ENCODE measurements around the gene FTHL17. TPM values are rescaled to one million over a fixed set of nuclear protein-coding genes. Genes with fewer than 3 reads are reported as not detected.

Gene FTHL17
- total and polyA plus RNA-seq, 4 donors: not detected

DNA sequence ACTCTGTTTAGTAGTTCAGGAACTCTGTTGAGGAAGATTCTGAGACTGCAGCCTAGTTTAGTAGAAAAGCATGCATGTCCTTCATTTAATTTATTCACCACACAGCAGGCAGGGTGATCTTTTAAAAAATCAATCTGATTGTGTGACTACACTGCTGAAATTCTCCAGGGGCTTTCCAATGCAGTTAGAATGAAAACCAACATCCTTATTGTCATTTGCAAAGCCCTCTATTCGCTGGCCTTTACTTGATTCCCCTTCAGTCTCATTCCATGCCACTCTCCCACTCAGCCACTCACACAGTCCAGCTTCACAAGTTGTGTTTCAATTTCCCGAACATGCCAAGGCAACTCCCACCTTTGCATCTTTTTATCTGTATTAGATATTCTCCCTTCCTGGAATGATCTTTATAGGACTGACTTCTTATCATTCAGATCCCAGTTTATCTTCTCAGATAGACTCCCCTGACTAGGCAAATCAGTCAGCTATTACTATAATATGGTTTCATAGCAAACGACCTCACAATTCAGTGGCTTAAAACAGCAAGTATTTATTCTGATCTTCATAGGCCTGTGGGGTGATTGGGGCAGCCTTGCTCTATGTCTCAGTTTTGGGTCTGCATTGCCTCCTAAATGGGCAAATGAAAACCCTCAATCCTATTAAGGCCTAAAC, 21.3 kb upstream of the FTHL17 start:
- intact Hi-C loops (cut with DNase I): no loop called here
- WGBS, 2 donors: 68 to 73% methylated on average over 3 of the region's 3 CpGs
- no peak for DNase-seq
- ATAC-seq (ENCODE audit: low FRiP score): no peak
- no peak overlapping the region for H3K4me3 ChIP-seq (ENCODE audit: low read length in 2 of 2)
- no peaks in the 10 kb centered on the region for H3K36me3 ChIP-seq (ENCODE audit: control insufficient read depth in 1 of 2, insufficient read depth in 2 of 2, low read length in 1 of 2)
- H3K9me3 ChIP-seq (ENCODE audit: control insufficient read depth, low read length): no peaks in the 10 kb centered on the region
- no peak overlapping the region for H3K27ac ChIP-seq (ENCODE audit: low read depth in 1 of 2, low read length in 2 of 2)
- H3K27me3 ChIP-seq (ENCODE audit: control insufficient read depth in 1 of 2, insufficient read depth in 2 of 2, low read length in 1 of 2): no peaks in the 10 kb centered on the region
- H3K4me1 ChIP-seq (ENCODE audit: control insufficient read depth in 1 of 2, insufficient read depth in 2 of 2, low read length in 2 of 2): no peaks in the 10 kb centered on the region

DNA sequence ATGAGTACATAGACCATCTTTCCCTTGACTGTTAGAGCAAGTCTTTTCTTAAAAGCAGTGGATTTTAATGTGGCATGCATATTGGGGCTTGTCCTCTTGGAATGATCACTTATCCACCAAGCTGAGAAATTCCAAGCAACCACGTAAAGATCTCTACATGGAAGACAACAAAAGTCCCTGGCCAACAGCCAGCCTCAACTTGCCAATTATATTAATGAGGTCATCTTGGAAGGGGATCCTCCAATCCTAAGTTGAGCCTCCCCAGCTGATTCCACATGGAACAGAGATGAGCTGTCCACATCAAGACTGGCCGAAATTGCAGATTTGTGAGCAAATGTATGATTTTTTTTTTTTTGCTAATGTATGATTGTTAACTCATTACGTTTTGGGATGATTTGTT, 20.6 kb upstream of the FTHL17 start:
- H3K4me1 ChIP-seq (ENCODE audit: control insufficient read depth in 1 of 2, insufficient read depth in 2 of 2, low read length in 2 of 2): no peaks in the 10 kb centered on the region
- intact Hi-C loops (cut with DNase I): no loop called here
- ATAC-seq (ENCODE audit: low FRiP score) (no peak), DNase-seq (no peak)
- H3K27me3 ChIP-seq (ENCODE audit: control insufficient read depth in 1 of 2, insufficient read depth in 2 of 2, low read length in 1 of 2): no peaks in the 10 kb centered on the region
- H3K4me3 ChIP-seq (ENCODE audit: low read length in 2 of 2): no peak overlapping the region
- 20 to 26% methylated on average over 3 of the region's 3 CpGs for WGBS, 2 donors
- H3K36me3 ChIP-seq (ENCODE audit: control insufficient read depth in 1 of 2, insufficient read depth in 2 of 2, low read length in 1 of 2): no peaks in the 10 kb centered on the region
- no peak overlapping the region for H3K27ac ChIP-seq (ENCODE audit: low read depth in 1 of 2, low read length in 2 of 2)
- H3K9me3 ChIP-seq (ENCODE audit: control insufficient read depth, low read length): no peaks in the 10 kb centered on the region

DNA sequence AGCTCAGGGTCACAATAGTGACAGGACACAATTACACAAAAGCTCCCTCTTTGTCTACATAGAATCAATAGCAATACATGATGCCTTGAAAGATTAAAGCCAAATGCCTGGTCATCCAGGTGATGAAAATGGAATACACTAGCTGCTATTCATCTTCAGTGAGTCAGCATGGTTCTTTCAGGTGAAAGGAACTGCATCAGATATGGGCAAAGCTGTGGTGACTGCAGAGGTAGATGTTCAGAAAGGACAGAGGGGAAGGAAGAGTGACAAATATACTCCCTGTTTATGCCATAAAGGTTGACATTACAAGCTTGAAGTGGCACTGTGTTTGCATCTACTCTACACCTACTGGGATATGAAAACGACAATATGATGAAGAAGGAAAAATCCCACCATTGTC, 20.0 kb upstream of the FTHL17 start:
- ATAC-seq (ENCODE audit: low FRiP score) (no peak), DNase-seq (no peak)
- Histone ChIP-seq H3K9me3 (ENCODE audit: control insufficient read depth, low read length) (no peaks in the 10 kb centered on the region), H3K4me1 (ENCODE audit: control insufficient read depth in 1 of 2, insufficient read depth in 2 of 2, low read length in 2 of 2) (no peaks in the 10 kb centered on the region), H3K27ac (ENCODE audit: low read depth in 1 of 2, low read length in 2 of 2) (no peak overlapping the region), H3K27me3 (ENCODE audit: control insufficient read depth in 1 of 2, insufficient read depth in 2 of 2, low read length in 1 of 2) (no peaks in the 10 kb centered on the region), H3K4me3 (ENCODE audit: low read length in 2 of 2) (no peak overlapping the region), H3K36me3 (ENCODE audit: control insufficient read depth in 1 of 2, insufficient read depth in 2 of 2, low read length in 1 of 2) (no peaks in the 10 kb centered on the region)
- 71 to 88% methylated on average over 1 of the region's 1 CpG for WGBS, 2 donors
- intact Hi-C loops (cut with DNase I): no loop called here

DNA sequence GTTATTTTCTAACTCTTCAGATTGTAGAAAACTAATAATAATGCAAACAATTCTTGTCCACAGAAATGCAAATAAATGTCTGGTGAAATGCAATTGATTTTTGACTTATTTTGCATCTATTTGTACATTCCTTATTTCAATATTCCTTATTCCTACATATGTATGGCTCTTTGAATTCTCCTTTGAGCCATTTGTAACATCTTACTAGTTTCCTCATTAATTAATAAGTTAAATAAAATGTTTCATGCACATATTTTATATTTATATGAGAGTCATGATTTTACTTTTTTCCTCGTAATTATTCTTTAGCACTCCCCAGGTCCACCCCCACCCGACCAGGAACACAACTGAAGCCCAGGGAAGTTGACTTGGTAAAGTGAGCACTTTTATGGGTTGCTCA, 2.7 kb upstream of the FTHL17 start:
- no peaks in the 10 kb centered on the region for H3K27me3 ChIP-seq (ENCODE audit: control insufficient read depth in 1 of 2, insufficient read depth in 2 of 2, low read length in 1 of 2)
- no peak for ATAC-seq (ENCODE audit: low FRiP score)
- no peak overlapping the region for H3K4me3 ChIP-seq (ENCODE audit: low read length in 2 of 2)
- H3K27ac ChIP-seq (ENCODE audit: low read depth in 1 of 2, low read length in 2 of 2): no peak overlapping the region
- H3K9me3 ChIP-seq (ENCODE audit: control insufficient read depth, low read length): no peaks in the 10 kb centered on the region
- no peaks in the 10 kb centered on the region for H3K4me1 ChIP-seq (ENCODE audit: control insufficient read depth in 1 of 2, insufficient read depth in 2 of 2, low read length in 2 of 2)
- H3K36me3 ChIP-seq (ENCODE audit: control insufficient read depth in 1 of 2, insufficient read depth in 2 of 2, low read length in 1 of 2): no peaks in the 10 kb centered on the region
- no peak for DNase-seq
- intact Hi-C loops (cut with DNase I): no loop called here
- 63 to 87% methylated on average over 2 of the region's 2 CpGs for WGBS, 2 donors

DNA sequence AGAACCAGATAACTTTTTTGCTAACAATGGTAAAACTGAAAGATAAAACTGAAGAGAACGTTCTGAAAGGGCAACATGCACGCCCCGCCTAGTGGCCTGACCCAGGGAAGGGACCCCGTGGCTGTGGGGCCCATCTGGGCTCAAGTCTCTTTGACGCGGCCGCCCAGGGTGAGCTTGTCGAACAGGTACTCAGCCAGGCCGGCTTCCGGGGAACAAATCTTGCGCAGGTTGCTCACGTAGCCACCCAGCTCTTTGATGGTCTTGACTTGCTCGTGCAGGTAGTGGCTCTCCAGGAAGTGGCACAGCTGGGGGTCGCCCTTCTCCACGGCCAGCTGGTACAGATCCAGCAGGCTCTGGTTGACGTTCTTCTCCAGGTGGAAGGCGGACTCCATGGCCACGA, 579 bp downstream of the FTHL17 start:
- Histone ChIP-seq H3K36me3 (ENCODE audit: control insufficient read depth in 1 of 2, insufficient read depth in 2 of 2, low read length in 1 of 2) (no peaks in the 10 kb centered on the region), H3K4me3 (ENCODE audit: low read length in 2 of 2) (no peak overlapping the region), H3K9me3 (ENCODE audit: control insufficient read depth, low read length) (no peaks in the 10 kb centered on the region), H3K27ac (ENCODE audit: low read depth in 1 of 2, low read length in 2 of 2) (no peak overlapping the region), H3K27me3 (ENCODE audit: control insufficient read depth in 1 of 2, insufficient read depth in 2 of 2, low read length in 1 of 2) (no peaks in the 10 kb centered on the region), H3K4me1 (ENCODE audit: control insufficient read depth in 1 of 2, insufficient read depth in 2 of 2, low read length in 2 of 2) (no peaks in the 10 kb centered on the region)
- no peak for ATAC-seq (ENCODE audit: low FRiP score)
- WGBS, 2 donors: 88 to 92% methylated on average over 18 of the region's 18 CpGs
- DNase-seq: no peak
- intact Hi-C loops (cut with DNase I): no loop called here

DNA sequence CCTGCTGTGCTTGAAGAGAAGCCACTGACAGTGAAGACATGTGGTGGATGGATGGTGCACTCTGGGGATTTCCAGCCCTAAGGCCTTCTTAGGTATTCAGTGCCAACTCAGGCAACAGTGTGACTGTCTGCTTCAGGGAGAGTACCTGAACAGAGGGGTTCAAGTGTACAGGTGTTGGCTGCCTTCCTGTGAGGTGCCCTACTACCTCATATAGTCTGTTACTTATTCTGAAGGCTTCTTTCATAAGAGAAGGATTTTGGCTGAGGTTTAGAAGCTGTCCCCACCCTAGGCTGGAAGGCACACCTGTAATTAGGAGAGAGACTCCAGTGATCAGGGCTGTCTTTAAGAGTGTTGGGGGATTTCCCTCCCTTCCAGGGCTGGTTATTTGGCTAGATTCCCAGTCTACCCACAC, 1.8 kb downstream of the FTHL17 start:
- Histone ChIP-seq H3K4me3 (ENCODE audit: low read length in 2 of 2) (no peak overlapping the region), H3K4me1 (ENCODE audit: control insufficient read depth in 1 of 2, insufficient read depth in 2 of 2, low read length in 2 of 2) (no peaks in the 10 kb centered on the region), H3K36me3 (ENCODE audit: control insufficient read depth in 1 of 2, insufficient read depth in 2 of 2, low read length in 1 of 2) (no peaks in the 10 kb centered on the region), H3K27me3 (ENCODE audit: control insufficient read depth in 1 of 2, insufficient read depth in 2 of 2, low read length in 1 of 2) (no peaks in the 10 kb centered on the region), H3K27ac (ENCODE audit: low read depth in 1 of 2, low read length in 2 of 2) (no peak overlapping the region), H3K9me3 (ENCODE audit: control insufficient read depth, low read length) (no peaks in the 10 kb centered on the region)
- DNase-seq: no peak
- intact Hi-C loops (cut with DNase I): no loop called here
- ATAC-seq (ENCODE audit: low FRiP score): no peak

DNA sequence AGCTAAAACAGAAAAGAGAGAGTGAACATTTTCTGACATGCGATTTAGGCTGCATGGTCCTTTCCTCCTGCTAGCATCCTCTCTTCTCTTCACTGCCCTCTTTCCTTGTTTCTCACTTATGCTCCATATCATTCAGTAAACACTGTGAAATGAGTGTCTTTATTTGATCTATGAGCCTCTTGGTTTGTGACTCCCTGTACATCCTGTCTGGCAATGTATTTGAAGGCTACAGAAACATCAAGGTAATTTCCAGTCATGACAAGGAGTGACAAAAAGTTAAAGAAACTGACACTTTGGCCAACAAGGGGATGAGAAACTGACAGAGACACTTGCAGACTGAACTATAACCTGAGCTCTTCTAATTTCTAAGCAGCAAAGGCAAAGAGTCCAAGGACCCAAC, 8.7 kb downstream of the FTHL17 start:
- no peak for ATAC-seq (ENCODE audit: low FRiP score)
- Histone ChIP-seq H3K4me1 (ENCODE audit: control insufficient read depth in 1 of 2, insufficient read depth in 2 of 2, low read length in 2 of 2) (no peaks in the 10 kb centered on the region), H3K4me3 (ENCODE audit: low read length in 2 of 2) (no peak overlapping the region), H3K9me3 (ENCODE audit: control insufficient read depth, low read length) (no peaks in the 10 kb centered on the region), H3K27ac (ENCODE audit: low read depth in 1 of 2, low read length in 2 of 2) (no peak overlapping the region), H3K27me3 (ENCODE audit: control insufficient read depth in 1 of 2, insufficient read depth in 2 of 2, low read length in 1 of 2) (no peaks in the 10 kb centered on the region), H3K36me3 (ENCODE audit: control insufficient read depth in 1 of 2, insufficient read depth in 2 of 2, low read length in 1 of 2) (no peaks in the 10 kb centered on the region)
- DNase-seq: no peak
- 75 to 97% methylated on average over 1 of the region's 1 CpG for WGBS, 2 donors
- intact Hi-C loops (cut with DNase I): no loop called here

DNA sequence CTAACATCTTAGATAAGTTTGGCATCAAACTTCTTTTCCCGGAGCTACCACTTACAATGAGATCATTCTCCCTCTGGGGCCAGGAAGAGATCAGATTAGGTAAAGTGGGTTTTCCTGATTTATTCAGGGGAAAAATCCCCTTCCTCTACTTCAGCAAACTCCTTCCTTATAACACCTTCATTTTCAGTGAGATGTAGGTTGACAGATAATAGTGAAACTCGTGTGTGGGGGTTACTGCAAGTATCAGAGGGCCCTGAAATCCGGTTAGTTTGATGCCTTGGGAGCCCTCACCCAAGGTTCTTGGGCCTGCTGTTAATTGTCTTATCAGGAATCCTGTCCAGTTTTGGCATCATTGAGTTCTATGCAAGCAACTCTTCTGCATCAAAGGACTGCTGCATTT, 10.8 kb downstream of the FTHL17 start:
- DNase-seq (no peak), ATAC-seq (ENCODE audit: low FRiP score) (no peak)
- Histone ChIP-seq H3K27me3 (ENCODE audit: control insufficient read depth in 1 of 2, insufficient read depth in 2 of 2, low read length in 1 of 2) (no peaks in the 10 kb centered on the region), H3K4me1 (ENCODE audit: control insufficient read depth in 1 of 2, insufficient read depth in 2 of 2, low read length in 2 of 2) (no peaks in the 10 kb centered on the region), H3K4me3 (ENCODE audit: low read length in 2 of 2) (no peak overlapping the region), H3K9me3 (ENCODE audit: control insufficient read depth, low read length) (no peaks in the 10 kb centered on the region), H3K27ac (ENCODE audit: low read depth in 1 of 2, low read length in 2 of 2) (no peak overlapping the region), H3K36me3 (ENCODE audit: control insufficient read depth in 1 of 2, insufficient read depth in 2 of 2, low read length in 1 of 2) (no peaks in the 10 kb centered on the region)
- 46 to 63% methylated on average over 3 of the region's 3 CpGs for WGBS, 2 donors
- intact Hi-C loops (cut with DNase I): no loop called here

DNA sequence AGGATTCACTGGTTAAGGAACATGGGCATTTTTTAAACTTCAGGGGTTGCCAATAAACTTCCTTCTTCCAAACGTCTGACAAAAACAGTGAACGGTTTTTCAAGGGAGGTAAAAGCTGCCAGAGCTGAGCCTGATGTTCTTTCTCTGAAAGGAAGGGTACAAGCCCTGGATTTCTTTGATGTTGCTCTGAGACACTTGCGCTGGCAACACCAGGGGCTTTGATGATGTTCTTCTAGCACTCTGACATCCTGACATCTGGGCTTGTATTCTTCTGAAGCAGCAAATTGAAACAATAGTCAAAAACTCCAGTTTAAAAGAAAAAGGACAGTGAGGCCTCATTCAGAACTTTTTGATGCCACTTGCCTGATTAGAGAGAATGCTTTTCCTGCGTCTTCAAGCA, 11.8 kb downstream of the FTHL17 start:
- 39 to 50% methylated on average over 4 of the region's 4 CpGs for WGBS, 2 donors
- Histone ChIP-seq H3K27ac (ENCODE audit: low read depth in 1 of 2, low read length in 2 of 2) (no peak overlapping the region), H3K36me3 (ENCODE audit: control insufficient read depth in 1 of 2, insufficient read depth in 2 of 2, low read length in 1 of 2) (no peaks in the 10 kb centered on the region), H3K4me1 (ENCODE audit: control insufficient read depth in 1 of 2, insufficient read depth in 2 of 2, low read length in 2 of 2) (no peaks in the 10 kb centered on the region), H3K4me3 (ENCODE audit: low read length in 2 of 2) (no peak overlapping the region), H3K9me3 (ENCODE audit: control insufficient read depth, low read length) (no peaks in the 10 kb centered on the region), H3K27me3 (ENCODE audit: control insufficient read depth in 1 of 2, insufficient read depth in 2 of 2, low read length in 1 of 2) (no peaks in the 10 kb centered on the region)
- intact Hi-C loops (cut with DNase I): no loop called here
- no peak for ATAC-seq (ENCODE audit: low FRiP score)
- DNase-seq: no peak
